ENCODE results near the gene APMAP.

- TF ChIP-seq POLR2A (IDR thresholded peaks at IDR 0.05): no peak
- TF ChIP-seq CTCF (IDR thresholded peaks at IDR 0.05 in 8 of 11, conservative IDR thresholded peaks at IDR 0.05 in 3 of 11): no peak
These were observed 43.4 kb downstream of the APMAP start, which contains the start of gene CST7 for GRCh38 chr20:24948939-24949679.
